Occipital lobe (tissue), 2 donors: ENCODE measurements around the gene LGI1. TPM values are rescaled to one million over a fixed set of nuclear protein-coding genes. Genes with fewer than 3 reads are reported as not detected.

Source experiments
- DNase-seq: peaks from one replicate; lab custom pipeline; 2025; lab: John Stamatoyannopoulos, UW
- total RNA-seq: library from RNA; depleted of rRNA; stranded (reverse); fragments of >200 nt; gene quantifications from one replicate; pipeline ENCODE4 v1.2.3, GENCODE V29; 2014

LGI1 gene
- total RNA-seq: 66.1 TPM

- peak; percentile 61 for DNase-seq
Observed at GRCh38 chr10:93757801-93758507, at the start of gene LGI1. TSS of gene LGI1 (plus strand) at chr10:93757936. CDS start at chr10:93758145, 209 bp downstream.

- DNase-seq: no peak
Observed at GRCh38 chr10:93710333-93710909, 47.3 kb upstream of the LGI1 start.

DNA sequence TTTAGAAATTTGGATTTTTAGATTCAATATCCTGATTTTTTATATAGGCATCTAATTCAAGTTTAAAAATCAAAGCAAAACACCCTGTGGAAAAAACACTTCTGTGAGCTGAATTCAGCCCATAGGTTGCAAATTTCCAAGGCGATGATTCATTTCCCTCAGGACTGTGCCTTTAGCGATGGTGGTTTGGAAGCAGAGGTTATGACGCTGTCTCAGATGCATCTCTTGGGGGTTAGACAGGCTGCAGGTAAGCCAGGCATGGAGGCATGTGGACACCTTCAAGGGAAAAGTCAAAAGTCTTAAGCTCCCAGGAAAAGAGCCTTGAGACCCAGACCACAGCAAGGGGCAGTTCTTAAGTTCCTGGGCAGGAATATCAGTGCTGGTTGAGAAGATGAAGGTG lies 45.8 kb upstream of the LGI1 start:
- DNase-seq: no peak

DNA sequence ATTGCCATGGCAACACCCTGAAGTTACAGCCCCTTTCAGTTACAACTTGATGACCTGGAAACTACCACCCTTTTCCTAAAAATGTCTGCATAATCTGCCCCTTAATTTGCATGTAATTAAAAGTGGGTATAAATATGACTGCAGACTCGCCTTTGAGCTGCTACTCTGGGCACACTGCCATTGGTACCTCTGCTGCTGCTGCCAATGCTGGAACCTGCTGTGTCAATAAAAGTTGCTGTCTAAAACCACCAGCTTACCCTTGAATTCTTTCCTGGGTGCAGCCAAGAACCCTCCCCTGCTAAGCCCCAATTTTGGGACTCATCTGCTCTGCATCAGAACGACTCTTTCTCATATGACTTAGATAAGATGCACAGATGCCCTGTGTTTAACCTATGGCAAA lies 45.1 kb upstream of the LGI1 start:
- no peak for DNase-seq

DNA sequence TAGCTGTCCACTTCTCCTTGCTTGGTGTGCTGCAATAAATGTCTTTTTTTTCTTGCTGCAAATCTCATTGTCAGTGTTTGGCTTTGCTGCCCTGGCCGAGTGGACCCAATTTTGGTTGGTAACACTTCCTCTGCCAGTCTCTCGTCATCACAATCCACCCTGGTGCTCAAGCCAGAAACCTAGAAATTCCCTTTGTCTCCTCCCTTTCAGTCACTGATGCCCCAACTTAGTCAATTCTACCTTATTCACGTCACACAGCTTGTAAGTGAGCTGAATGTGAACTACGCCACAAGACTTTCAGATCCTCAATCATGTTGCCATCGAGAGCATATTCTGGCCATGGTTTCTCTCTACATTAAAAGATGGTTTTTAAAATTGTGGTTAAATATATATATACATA lies 42.4 kb upstream of the LGI1 start:
- DNase-seq: no peak

DNA sequence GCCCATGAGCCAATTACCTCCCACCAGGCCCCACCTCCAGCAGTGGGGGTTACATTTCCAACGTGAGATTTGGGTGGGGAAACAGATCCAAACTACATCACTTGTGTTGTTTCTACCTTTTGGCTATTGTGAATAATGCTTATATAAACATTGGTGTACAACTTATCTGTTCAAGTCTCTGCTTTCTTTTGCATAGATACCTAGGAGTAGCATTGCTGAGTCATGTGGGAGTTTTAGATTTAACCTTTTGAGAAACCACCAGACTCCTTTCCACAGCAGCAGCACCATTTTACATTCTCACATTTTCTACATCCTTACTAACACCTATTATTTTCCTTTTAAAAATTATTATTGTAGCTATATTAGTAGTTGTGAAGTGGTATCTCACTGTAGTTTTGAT lies 41.0 kb upstream of the LGI1 start:
- no peak for DNase-seq

GRCh38 chr10:93718937-93719725 lies 38.6 kb upstream of the LGI1 start:
- no peak for DNase-seq

- DNase-seq: no peak
Observed at GRCh38 chr10:93719901-93720300, 37.8 kb upstream of the LGI1 start.

- no peak for DNase-seq
Observed at GRCh38 chr10:93722550-93722949, 35.2 kb upstream of the LGI1 start.

GRCh38 chr10:93723153-93723552 lies 34.6 kb upstream of the LGI1 start:
- DNase-seq: no peak

GRCh38 chr10:93726024-93726423 lies 31.7 kb upstream of the LGI1 start:
- no peak for DNase-seq

- DNase-seq: no peak
Observed at GRCh38 chr10:93741367-93741766, 16.4 kb upstream of the LGI1 start.

DNA sequence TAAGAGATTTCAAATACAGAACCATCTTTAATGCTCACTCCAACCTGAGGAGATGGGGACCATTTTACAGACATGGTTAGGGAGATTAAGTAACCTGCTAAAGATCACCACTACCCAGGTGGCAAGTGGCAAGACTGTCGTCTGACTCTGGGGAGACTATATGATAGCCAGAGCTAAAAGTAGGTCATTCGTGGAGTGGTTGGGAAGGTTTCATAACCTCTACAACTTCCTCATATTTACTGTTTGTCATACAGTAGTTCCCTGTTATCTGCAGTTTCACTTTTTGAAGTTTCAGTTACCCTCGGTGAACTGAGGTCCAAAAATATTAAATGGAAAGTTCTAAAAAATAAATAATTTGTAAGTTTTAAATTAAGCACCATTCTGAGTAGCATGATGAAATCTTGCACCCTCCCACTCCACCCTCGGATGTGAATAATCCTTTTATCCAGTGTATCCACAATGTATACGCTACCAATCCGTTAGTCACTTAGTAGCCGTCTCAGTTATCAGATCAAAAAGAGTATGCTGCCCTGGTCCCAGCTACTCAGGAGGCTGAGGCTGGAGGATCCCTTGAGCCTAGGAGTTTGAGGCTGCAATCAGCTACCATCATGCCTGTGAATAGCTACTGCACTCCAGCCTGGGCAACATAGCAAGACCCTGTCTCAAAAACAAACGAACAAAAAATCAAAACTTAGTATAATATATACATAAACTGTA lies 14.9 kb upstream of the LGI1 start:
- DNase-seq: no peak

- no peak for DNase-seq
Observed at GRCh38 chr10:93745408-93746065, 12.2 kb upstream of the LGI1 start.

GRCh38 chr10:93746844-93747284 lies 10.9 kb upstream of the LGI1 start:
- no peak for DNase-seq

- no peak for DNase-seq
Observed at GRCh38 chr10:93749218-93749799, 8.4 kb upstream of the LGI1 start.

GRCh38 chr10:93751124-93751523 lies 6.6 kb upstream of the LGI1 start:
- no peak for DNase-seq

GRCh38 chr10:93751832-93752231 lies 5.9 kb upstream of the LGI1 start:
- DNase-seq: no peak

- no peak for DNase-seq
Observed at GRCh38 chr10:93752761-93753160, 5.0 kb upstream of the LGI1 start.

GRCh38 chr10:93753621-93754250 lies 4.0 kb upstream of the LGI1 start:
- DNase-seq: no peak

GRCh38 chr10:93754761-93755160 lies 3.0 kb upstream of the LGI1 start:
- DNase-seq: no peak
